GM03348 (cell line): Measurements from ENCODE around the gene ANKH.

Experiments used
- DNase-seq: peaks from one replicate; pipeline ENCODE4 v3.0.0; 2012; ENCODE audit warnings: low spot score

The ANKH gene

GRCh38 chr5:14759744-14760547, 111.6 kb downstream of the ANKH start:
- no peak for DNase-seq

- DNase-seq: no peak
Measured at GRCh38 chr5:14757850-14758249, 113.7 kb downstream of the ANKH start.

- DNase-seq: no peak
Measured at GRCh38 chr5:14756478-14756877, 115.1 kb downstream of the ANKH start.

GRCh38 chr5:14753947-14754346, 117.6 kb downstream of the ANKH start:
- DNase-seq: no peak

GRCh38 chr5:14753292-14753691, 118.3 kb downstream of the ANKH start:
- no peak for DNase-seq

- no peak for DNase-seq
Measured at GRCh38 chr5:14752497-14753071, 119.0 kb downstream of the ANKH start.

GRCh38 chr5:14750712-14751111, 120.9 kb downstream of the ANKH start:
- DNase-seq: no peak

GRCh38 chr5:14749579-14750101, 121.9 kb downstream of the ANKH start:
- no peak for DNase-seq

- DNase-seq: no peak
Measured at GRCh38 chr5:14748180-14748900, 123.2 kb downstream of the ANKH start.

- no peak for DNase-seq
Measured at GRCh38 chr5:14745753-14746152, 125.8 kb downstream of the ANKH start.

GRCh38 chr5:14745188-14745563, 126.4 kb downstream of the ANKH start:
- no peak for DNase-seq

GRCh38 chr5:14744296-14745187, 127.0 kb downstream of the ANKH start:
- no peak for DNase-seq

- peak; percentile 48 for DNase-seq
Measured at GRCh38 chr5:14743601-14744295, 127.8 kb downstream of the ANKH start.

- no peak for DNase-seq
Measured at GRCh38 chr5:14742498-14742897, 129.1 kb downstream of the ANKH start.

GRCh38 chr5:14741801-14742440, 129.7 kb downstream of the ANKH start:
- DNase-seq: no peak

- no peak for DNase-seq
Measured at GRCh38 chr5:14741131-14741530, 130.4 kb downstream of the ANKH start.

- no peak for DNase-seq
Measured at GRCh38 chr5:14739981-14740380, 131.6 kb downstream of the ANKH start.

- DNase-seq: peak; percentile 77
Measured at GRCh38 chr5:14739538-14739937, 132.0 kb downstream of the ANKH start.

- no peak for DNase-seq
Measured at GRCh38 chr5:14738050-14738449, 133.5 kb downstream of the ANKH start.

GRCh38 chr5:14737291-14737690, 134.3 kb downstream of the ANKH start:
- no peak for DNase-seq

GRCh38 chr5:14735944-14736343, 135.6 kb downstream of the ANKH start:
- DNase-seq: no peak
